Epidermal melanocyte (primary cell): ENCODE data around the gene ZNF683.
"Not testable (repeated sequence)": the region's sequence is repeated elsewhere in the genome, so short reads cannot be mapped to it uniquely, and the experiment has no call there.

Experiments used
- DNase-seq: peaks from one replicate; pipeline ENCODE4 v3.0.0; 2011; ENCODE audit warnings: low spot score; ENCODE audit not compliant: insufficient read length

The ZNF683 gene

DNA sequence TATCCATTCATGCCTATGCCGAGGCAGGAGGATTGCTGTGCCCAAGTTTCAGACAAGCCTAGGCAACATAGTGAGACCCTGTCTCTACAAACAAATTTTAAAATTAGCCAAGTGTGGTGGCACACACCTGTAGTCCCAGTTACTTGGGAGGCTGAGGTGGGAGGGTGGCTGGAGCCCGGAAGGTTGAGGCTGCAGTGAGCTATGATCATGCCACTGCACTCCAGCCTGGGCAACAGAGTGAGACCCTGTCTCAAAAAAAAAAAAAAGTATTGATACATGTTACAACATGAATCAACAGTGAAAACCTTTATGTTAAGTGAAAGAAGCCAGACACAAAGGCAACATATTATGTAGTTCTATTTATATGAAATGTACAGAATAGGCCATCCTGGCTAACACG is 12.5 kb upstream of the ZNF683 start:
- not testable (repeated sequence) for DNase-seq

DNA sequence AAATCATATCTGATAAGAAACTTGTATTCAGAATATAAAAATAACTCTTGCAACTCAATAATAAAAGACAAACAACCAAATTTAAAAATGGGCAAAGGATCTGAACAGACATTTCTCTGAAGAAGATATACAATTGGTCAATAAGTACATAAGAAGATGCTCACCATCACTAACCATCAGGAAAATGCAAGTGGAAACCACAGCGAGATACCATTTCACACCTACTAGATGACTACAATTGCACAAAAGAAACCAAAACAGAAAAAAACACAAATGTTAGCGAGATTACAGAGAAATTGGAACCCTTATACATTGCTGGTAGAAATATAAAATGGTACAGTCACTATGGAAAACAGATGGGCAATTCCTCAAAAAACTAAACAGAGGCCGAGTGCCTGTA is 11.5 kb upstream of the ZNF683 start:
- DNase-seq, result no peak

DNA sequence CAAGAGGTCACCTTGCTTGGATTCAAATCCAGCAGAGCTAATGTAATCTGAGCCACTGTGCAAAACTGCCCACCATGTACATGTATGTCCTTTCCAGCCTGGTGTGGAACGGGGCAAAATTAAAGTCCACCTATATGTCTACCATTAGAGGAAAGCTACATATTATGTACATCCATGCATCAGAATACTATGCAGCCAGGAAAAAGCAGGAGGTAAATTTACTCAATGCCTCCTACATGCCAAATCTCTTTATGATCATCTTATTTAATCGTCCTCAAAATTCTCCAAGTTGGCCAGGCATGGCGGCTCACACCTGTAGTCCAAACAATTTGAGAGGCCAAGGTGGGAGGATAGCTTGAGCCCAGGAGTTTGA is 6.3 kb upstream of the ZNF683 start:
- no peak for DNase-seq

DNA sequence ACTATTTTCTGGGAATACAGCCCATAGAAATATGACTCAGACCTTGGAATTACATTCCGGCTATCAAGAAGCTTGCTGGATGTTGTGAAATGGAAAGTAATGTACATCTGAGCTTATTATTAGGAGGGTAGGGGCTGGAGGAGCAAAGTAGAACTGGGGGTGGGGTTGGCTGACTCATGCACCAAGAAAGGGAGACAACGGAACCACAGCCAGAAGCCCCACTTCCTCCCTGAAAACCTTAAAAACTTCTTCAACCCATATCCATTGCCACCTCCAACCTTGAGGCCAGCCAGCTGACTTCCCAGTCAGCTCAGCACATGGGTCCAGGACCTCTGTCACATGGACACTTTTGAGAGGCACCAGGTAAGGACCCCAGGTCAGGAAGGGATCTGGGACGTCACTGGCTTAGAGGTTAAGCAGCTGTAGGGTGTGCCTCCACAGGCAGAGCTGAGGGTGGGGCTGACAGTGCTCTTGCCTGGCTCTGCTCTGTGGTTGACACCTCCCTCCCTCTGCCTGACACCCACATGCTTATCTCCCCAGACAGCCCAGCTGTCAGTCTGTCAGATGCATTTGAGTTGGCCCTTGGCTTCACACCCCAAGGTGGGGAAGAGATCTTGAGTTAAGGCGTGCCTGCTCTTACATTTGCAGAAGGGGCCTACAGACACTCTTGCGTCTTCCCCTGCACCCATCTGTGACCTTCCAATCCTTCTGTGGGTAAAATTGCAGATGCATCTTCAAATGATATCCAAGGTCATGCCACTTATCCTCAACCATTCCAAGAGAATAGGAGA is 5.7 kb upstream of the ZNF683 start:
- DNase-seq, result peak; percentile 45

DNA sequence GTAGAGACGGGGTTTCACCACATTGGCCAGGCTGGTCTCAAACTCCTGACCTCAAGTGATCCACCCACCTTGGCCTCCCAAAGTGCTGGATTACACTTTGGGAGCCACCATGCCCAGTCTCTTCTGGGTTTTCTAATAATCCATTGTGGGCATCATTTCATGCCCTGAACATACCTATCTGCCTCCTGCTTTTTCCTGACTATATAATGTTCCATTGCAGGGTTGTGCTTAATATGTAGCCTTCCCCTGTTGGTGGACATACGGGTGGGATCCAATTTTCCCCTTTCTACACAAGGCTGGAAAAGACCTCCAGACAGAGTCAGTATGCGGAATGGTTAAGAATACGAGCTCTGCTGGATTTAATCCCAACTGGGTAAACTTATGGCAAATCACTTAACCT is 3.5 kb upstream of the ZNF683 start:
- DNase-seq, result no peak

DNA sequence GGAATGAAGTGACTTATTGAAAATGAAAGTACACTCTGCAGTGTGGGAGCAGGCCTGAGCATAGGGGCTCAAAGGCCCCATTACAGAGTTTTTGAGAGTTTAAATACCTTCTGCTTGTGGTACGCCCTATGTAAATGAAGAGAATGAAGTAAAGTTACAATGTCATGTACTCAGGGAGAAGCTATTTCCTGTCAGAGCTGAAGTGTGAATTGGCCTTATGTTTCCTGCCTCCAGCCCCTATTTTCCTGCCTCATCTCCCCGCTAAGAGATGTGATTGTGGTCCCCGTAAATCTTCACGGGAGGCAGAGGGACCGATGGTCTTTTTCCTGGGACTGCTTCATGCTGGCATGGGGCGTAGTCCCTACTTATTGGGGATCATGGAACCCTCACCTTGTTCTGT is 2.5 kb upstream of the ZNF683 start:
- DNase-seq, result no peak

DNA sequence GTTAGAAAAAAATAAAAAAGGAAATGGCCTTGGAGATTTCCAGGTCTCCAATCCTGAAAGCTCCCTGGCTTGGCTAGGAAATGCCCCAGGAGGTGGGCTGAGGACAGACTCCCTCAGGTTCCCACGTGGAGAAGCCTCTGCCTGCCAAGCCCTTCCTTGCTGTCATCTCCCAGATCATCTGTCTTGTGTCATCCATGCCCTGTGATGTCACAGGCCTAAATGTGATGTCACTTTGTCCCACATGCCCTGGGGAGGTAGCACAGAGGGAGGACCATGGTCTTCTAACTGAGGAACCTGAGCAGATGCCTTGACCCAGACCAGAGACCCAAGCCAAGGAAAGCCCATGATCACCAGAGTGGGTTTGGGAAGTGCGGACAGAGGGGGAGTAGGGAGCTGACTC is 1.8 kb upstream of the ZNF683 start:
- DNase-seq, result not testable (repeated sequence)

DNA sequence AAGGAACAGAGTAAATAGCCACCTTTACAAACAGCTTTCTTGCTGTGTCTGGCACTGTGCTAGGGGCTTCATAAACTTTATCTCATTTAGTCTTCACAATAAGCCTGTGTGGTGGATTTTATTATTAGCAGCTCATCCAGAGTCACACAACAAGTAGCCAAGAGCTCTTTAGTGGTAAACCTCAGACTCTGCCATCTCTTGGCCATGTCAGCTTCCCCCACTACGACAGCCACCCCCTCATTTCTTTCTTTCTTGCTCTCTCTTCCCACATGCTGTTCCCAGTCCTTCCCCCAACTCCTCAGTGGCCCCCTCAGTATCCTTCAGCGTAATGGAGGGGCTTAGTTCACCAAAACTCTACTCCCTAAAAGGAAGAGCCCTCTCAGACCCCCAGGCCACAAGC is 1.2 kb upstream of the ZNF683 start:
- DNase-seq, result no peak

DNA sequence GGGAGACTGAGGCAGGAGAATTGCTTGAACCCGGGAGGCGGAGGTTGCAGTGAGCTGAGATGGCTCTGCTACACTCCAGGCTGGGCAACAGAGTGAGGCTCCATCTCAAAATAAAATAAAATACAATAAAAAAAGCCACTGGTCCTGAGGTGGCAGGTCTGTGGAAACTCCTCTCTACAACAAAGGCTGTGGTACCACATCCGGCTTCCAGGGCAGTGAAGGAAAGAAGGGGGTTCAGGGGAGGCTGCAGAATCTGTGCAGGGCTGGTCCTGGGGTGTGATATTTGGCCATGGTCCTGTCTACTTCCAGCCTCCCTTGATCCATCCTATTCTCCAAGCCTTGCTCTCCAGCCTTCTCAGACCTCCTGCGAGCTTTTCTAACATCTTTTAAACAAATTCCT is 731 bp upstream of the ZNF683 start:
- DNase-seq, result no peak

DNA sequence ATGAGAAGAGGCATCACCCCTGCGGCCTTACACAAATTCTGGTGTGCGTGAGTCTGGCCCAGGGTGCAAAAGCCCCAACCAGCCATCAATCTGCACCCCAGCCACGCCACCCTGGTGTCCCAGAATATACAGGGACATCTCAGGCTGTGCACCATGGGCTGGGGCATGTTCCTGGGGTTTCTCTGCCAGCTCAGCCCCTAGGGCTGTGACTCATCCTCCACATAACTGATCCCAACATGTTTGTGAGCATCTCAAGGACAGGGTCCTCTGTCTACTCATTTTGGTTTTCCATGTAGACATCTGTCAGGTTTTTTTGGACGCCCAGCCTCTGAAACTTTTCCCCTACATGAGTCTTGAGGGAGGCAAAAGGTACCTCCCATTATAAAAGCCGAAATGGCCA is 511 bp downstream of the ZNF683 start:
- DNase-seq, result no peak

DNA sequence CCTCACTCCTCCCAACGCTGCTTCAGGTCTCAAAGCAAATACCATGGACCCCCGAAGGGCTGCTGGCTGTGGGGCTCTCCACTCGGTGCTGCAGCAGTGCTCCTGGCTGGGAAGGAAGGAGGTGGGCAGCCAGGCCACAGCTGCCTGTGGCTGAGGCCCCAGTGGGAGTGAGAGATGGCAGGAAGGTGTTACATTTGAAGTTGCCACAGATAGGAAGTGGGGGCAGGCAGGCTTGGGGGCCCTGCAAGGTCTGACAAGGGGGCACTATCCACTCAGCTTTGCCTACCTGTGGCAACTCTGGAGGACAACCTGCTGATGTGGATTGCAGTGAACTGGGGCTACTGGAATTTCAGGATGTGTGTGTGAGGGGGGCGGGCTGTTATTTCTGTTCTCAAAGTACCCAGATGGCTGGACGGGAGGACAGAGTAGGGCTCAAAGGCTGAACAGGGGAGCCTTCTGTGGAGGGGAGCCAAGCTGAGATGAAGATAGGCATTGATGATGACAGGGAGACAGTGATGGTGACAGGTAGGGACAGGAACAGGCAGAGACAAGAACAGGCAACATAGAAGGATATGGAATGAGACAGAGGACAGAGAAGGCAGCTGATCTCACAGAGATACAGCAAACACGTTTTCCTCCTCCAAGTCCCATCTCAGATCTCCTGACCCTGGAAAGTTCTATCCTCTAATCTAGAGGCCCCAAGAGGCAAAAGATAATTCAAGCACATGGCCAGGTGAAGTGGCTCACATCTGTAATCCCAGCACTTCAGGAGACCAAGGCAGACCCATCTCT is 1.8 kb downstream of the ZNF683 start:
- no peak for DNase-seq

DNA sequence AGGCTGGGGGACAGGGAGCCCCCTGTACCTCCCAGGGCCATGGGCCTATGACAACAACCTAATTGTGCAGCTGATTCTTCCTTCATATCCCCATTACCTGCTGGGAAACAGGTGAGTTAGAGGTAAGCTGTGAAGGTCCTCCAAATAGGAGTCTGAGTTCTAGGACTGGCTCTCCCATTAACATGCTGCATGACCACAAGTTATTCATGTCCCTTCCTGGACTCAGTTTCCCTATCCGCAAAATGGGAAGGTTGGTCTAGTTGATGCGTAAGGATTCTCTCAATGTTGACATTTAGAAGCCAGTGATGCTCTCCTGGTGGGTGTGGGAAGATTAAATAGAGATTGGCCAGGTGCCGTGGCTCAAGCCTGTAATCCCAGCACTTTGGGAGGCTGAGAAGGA is 4.1 kb downstream of the ZNF683 start:
- DNase-seq, result no peak

DNA sequence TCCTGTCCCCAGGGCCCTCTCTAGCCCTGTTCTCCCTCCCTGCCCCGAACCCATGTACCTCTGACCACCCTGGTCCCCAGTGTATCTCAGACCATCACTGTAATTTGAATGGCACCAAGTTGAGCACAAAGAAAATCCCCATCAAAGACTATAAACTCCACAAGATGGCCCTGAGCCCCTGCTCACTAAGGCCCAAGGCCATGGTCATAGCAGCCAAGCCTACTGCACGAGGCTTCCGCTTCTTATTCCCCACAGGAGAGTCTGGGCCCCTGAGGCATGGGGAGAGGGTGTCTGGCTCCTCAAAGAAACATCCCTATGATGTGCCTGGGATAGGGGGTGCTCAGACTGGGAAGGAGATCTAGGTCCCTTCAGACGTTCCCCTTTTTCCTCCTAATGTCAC is 4.5 kb downstream of the ZNF683 start:
- no peak for DNase-seq

DNA sequence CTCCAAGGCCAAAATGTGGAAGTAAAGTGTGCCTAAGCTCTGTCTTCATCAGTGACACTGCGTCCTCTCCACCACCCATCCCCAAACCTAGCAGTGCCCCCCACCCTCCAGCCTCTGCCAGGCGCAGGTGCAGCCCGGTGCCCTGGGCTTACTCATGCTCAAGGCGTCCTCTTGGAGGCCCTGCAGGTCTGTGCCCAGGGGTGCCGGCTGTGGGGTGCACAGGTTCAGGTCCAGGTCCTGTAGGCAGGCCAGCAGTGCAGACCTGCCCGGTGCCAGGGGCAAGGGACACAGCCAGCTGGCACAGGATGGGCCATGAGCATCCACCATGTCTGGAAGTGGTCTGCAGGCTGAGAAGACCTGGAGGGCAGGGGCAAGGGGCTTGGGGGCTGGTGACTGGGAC is 5.1 kb downstream of the ZNF683 start:
- DNase-seq, result no peak

DNA sequence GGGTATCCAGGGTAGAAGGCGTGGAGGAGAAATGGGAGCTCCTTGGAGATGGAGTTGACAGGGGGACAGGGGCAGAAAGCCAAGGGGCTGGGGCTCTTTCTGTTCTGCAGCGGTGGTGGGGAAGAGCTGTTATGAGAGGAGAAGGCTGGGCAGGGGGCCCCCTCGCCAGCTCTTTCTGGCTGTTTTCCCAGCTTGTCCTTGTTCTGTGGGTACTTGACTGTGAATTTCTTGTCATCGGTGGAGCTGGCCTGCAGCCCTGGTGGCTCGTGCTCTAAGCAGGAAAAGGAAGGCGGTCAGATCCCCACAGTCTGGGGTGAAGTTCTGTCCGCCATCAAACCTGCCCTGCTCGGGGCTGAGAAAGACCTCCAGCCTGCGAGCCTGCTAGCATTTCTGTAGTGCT is 7.6 kb downstream of the ZNF683 start:
- DNase-seq, result no peak

DNA sequence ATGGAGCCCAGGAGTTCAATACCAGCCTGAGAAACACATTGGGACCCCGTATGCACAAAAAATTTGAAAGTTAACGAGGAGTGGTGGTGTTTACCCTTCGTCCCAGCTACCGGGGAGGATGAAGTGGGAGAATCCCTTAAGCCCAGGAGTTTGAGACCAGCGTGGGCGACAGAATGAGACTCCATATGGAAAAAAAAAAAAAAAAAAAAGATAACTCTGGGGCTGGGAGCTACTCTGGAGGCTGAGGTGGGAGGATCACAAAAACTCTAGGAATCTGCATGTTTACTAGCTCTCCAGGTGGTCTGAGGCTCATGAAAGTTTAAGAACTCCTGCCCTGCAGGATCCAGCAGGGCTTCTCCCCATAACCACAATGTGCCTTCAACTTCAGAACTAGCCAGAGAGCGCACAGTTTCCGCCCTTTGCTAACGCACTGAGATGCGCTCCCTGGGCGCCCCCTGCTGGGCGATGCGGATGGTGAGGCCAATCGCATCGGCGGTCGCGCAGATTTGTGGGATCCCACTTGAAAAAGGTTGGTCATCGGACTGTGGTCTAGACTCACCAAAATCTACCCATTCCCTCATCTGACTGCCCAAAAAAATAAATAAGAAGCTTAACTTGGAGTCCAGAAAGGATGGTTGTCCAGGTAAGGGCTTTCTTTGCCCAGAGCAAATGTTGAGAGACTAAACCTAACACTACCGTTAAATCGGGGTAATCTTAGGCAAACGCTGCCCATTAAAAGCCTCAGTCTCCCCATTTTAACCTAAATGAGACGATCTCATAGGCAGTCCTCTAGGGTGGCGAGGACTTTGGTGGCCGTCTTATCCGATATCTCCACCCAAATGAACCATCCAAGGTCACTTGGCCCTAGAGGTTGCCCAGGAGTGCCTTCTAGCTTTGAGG is 8.8 kb downstream of the ZNF683 start:
- peak; percentile 83 for DNase-seq

DNA sequence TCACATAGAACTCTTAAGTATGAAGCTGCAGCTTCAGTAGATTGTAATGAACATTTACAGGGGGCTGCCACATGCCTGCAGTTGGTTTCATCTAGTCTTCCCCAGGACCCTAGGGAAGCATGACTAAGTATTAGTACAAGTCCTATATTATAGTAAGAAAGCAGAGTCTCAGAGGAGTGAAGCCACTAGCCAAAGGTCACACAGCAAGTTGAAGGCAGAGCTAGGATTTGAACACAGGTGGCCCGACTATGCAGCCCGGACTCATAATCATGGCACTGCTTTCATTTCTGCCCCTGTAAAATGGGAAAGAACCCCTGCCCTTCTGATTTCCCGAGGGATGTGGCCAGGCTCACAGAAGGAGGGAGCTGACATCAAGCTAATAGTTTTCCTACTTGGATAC is 10.2 kb downstream of the ZNF683 start:
- no peak for DNase-seq

DNA sequence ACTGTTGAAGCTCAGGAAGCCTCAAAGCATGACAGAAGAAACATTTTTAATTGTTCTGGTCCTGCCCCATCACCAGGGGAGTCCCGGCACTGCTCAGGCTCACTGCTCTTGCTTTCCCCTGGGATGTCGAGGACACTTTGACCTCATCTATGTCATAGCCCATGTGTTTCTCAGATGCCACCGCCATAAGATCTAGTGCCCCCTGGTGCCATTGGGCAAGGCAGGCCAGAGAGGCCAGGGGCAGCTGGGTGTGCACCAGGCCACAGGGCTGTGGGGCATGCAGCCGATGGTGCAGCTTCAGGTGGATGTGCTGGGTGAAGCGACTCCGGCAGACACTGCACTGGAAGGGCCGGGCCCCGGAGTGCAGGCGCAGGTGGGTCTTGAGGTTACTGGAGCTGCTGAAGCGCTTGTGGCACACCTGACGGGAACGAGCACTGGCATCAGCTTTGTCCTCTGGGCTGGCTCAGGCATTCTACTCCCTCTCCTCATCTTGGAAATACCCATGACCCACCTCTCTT is 10.9 kb downstream of the ZNF683 start:
- DNase-seq, result no peak

DNA sequence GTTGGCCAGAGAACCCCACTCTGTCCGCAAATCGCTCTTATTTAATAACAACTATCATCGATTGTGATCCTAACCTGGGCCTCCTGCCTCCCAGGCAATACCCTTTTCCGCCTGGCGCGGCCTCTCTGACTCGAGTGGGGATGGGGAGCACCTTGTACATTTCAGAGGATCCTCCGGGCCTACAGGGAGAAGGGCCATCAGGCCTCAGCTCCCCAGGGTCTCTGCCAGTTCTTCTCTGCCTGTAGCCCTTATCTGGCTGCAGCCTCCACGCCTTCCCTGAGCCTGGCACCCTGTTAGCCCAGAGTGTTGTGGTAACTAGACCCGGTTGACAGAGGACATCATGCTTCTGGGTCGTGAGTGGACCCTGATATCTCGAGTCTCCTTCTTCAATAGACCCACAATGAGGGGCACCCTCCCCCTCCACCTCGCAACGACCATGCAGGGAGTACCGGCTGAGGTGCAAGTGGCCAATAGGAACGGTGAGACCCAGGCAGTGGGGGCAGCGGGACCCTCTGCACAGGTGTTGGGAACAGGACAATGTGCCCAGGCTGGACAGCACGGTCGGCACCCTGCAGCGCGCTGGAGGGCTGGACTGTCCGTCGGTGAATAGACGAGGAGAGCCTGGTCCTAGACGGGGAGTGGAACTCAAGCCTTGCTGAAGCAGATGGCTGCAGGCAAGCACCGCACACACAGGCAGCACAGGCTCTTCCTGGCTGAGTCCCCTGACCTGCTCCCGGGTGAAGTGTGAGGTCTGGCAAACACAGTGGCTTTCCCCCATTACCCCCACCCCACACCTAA is 11.5 kb downstream of the ZNF683 start:
- DNase-seq, result no peak

DNA sequence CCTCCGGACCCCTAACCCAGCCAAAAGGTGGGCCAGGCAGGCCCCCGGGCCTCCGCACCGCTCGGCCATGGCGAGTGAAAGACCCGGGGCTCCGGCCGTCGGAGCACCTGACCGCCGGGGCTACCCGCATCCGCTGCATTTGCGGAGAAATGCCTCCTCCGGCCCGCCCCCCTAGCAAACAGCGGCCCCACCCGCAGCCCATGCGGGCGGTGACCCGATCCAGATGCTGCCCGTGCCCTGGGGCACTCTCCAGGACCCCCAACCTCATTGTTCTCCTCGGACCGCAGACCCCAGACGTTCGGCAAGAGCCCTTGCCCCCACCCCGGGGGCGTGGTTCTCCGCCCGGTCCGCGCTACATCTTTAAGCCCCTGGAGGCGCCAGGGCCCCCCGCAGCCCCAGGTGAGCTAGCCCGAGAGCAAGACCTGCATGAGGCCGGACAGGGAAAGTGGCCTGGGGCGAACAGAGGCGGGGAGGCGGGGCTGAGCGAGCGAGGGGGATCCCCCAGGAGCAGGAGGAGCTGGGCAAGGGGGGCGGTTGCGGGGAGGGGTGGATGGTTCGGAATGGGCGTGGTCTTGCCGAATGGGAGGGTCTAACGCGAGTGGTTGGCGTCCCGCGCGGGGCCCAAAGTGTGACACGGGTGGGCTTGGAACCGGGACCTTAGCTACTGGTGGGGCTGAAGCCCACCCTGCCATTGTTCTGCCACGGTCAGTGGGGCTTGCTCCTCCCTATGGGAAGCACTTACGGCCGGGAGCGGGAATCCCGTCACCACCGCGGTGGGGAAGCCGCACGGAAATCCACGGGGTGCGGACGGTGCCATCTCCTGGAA is 12.4 kb downstream of the ZNF683 start:
- DNase-seq, result no peak
